ENCODE measurements around the gene GP5. TPM values are rescaled to one million over a fixed set of nuclear protein-coding genes. Genes with fewer than 3 reads are reported as not detected.

GP5 gene
- total and polyA plus RNA-seq, 2 of the 13 experiments (the other 11 are each of a cell fraction or from before 2014, with no cell fraction given): not detected

- H3K4me2 ChIP-seq (ENCODE audit: low read depth, low read length): no peak overlapping the region
- no peak overlapping the region for H2AFZ ChIP-seq (ENCODE audit: low read length)
- in situ Hi-C loops (cut with HindIII; ENCODE audit: extremely low pct_ligation_motif_present, low pct_unique_long_range_greater_than_20kb): no loop called here
- no peak overlapping the region for H3K27ac ChIP-seq (ENCODE audit: extremely low read length, insufficient read depth, low read length)
- intact Hi-C loops (cut with micrococcal nuclease; ENCODE audit: unreplicated experiment): no loop called here
- H3K9me3 ChIP-seq (ENCODE audit: low read length): no peaks in the 10 kb centered on the region
- ATAC-seq (no peak), DNase-seq (ENCODE audit: low spot score) (no peak), FAIRE-seq (no peak)
- peaks cover 10% of the 10 kb centered on the region for H3K4me1 ChIP-seq (ENCODE audit: insufficient read depth, low read length)
- no peaks in the 10 kb centered on the region for H3K79me2 ChIP-seq (ENCODE audit: insufficient read depth, low read length)
- H3K4me3 ChIP-seq (replicated peaks in 1 of 3; ENCODE audit: insufficient read depth in 1 of 3, low read depth in 2 of 3, low read length in 3 of 3): no peak overlapping the region
- no peak overlapping the region for H3K9ac ChIP-seq (ENCODE audit: insufficient read depth, low read depth, low read length)
- POLR2A ChIA-PET: no interaction called here
- 17% methylated on average over 3 of the region's 8 CpGs for WGBS (ENCODE audit: low lambda C conversion rate)
- H3K36me3 ChIP-seq (replicated peaks in 1 of 2; ENCODE audit: control insufficient read depth in 1 of 2, insufficient read depth in 2 of 2, low read length in 2 of 2): no peaks in the 10 kb centered on the region
- CTCF ChIA-PET (ENCODE audit: low intra/inter-chr PET ratio, low total read pairs): no interaction called here
- no TSS peak for BruUV-seq (replicated peaks)
- no peaks in the 10 kb centered on the region for H4K20me1 ChIP-seq (ENCODE audit: insufficient read depth, low read length)
- peaks cover 7 to 57% of the 10 kb centered on the region in 2 experiments for H3K27me3 ChIP-seq (ENCODE audit: control insufficient read depth in 1 of 2, insufficient read depth in 2 of 2, low read length in 2 of 2)
- no peak for TF ChIP-seq TOPORS (CRISPR knock-in tag; IDR thresholded peaks at IDR 0.05)
- TF ChIP-seq RBFOX2 (IDR thresholded peaks at IDR 0.05; ENCODE audit: low read depth, low read length): no peak
- TF ChIP-seq CERS6 (CRISPR knock-in tag; IDR thresholded peaks at IDR 0.05): no peak
- no peak for TF ChIP-seq SRSF9 (IDR thresholded peaks at IDR 0.05; ENCODE audit: borderline replicate concordance, insufficient read depth, low read depth, low read length, poor library complexity, severe bottlenecking)
- TF ChIP-seq ZBTB3 (CRISPR knock-in tag; IDR thresholded peaks at IDR 0.05; ENCODE audit: borderline replicate concordance, low read depth): no peak
- TF ChIP-seq MTA1 (CRISPR knock-in tag; IDR thresholded peaks at IDR 0.05; ENCODE audit: borderline replicate concordance): no peak
- no peak for TF ChIP-seq ZC3H13 (CRISPR knock-in tag; IDR thresholded peaks at IDR 0.05)
- TF ChIP-seq U2AF2 (IDR thresholded peaks at IDR 0.05; ENCODE audit: low read depth, low read length): no peak
- TF ChIP-seq MED1 (CRISPR knock-in tag; IDR thresholded peaks at IDR 0.05): no peak
- TF ChIP-seq ZNF367 (CRISPR knock-in tag; IDR thresholded peaks at IDR 0.05; ENCODE audit: borderline replicate concordance): no peak
- no peak for TF ChIP-seq ZNF510 (CRISPR knock-in tag; IDR thresholded peaks at IDR 0.05; ENCODE audit: low read depth)
- no peak for TF ChIP-seq ZNF749 (CRISPR knock-in tag; IDR thresholded peaks at IDR 0.05; ENCODE audit: borderline replicate concordance)
- TF ChIP-seq ZSCAN20 (CRISPR knock-in tag; IDR thresholded peaks at IDR 0.05; ENCODE audit: borderline replicate concordance): no peak
- TF ChIP-seq SSRP1 (CRISPR knock-in tag; IDR thresholded peaks at IDR 0.05): no peak
Observed at GRCh38 chr3:194373899-194374298, 25.2 kb downstream of the GP5 start.
